Tibial nerve (tissue), 4 donors: Measurements from ENCODE around the gene DISP1. TPM values are rescaled to one million over a fixed set of nuclear protein-coding genes. Genes with fewer than 3 reads are reported as not detected.

Source experiments
- DNase-seq, 2 donors: peaks; one replicate each; pipeline ENCODE4 v3.0.0-alpha.2; 2019; ENCODE audit warnings: low spot score in 2 of 2
- H3K27ac ChIP-seq, 4 donors: fragments of 200-600 bp; sonication (generic) in 3 of 4; one replicate each; pipeline ENCODE4 v1.5.1; 2017 to 2019; ENCODE audit warnings: mild to moderate bottlenecking in 1 of 4
- H3K27me3 ChIP-seq, 2 donors: fragments of 200-600 bp; sonication (generic) in 1 of 2; one replicate each; pipeline versions ENCODE4 v1.5.1 to v1.6.0; 2017 to 2019
- H3K36me3 ChIP-seq, 3 donors: fragments of 200-600 bp; sonication (generic); one replicate each; pipeline ENCODE4 v1.5.1; 2018 to 2019
- H3K4me1 ChIP-seq, 4 donors: fragments of 200-600 bp; sonication (generic) in 3 of 4; one replicate each; pipeline ENCODE4 v1.5.1; 2017 to 2019
- H3K4me3 ChIP-seq, 4 donors: fragments of 200-600 bp; sonication (generic) in 3 of 4; one replicate each; pipeline ENCODE4 v1.5.1; 2017 to 2019; ENCODE audit warnings: mild to moderate bottlenecking in 1 of 4, moderate library complexity in 1 of 4
- H3K9me3 ChIP-seq, 4 donors: fragments of 200-600 bp; sonication (generic) in 3 of 4; one replicate each; pipeline ENCODE4 v1.5.1; 2017 to 2019
- CTCF ChIP-seq, 5 experiments: fragments of 200-600 bp in 3 of 5; fragments of 450-650 bp in 2 of 5; sonication (generic) in 3 of 5; IDR thresholded peaks; one replicate each; pipeline ENCODE4 v1.5.1; 2016 to 2019; ENCODE audit warnings: antibody characterized with exemption in 5 of 5, mild to moderate bottlenecking in 3 of 5, moderate library complexity in 2 of 5
- EP300 ChIP-seq, 2 donors: sonication (generic); formaldehyde crosslinking; IDR thresholded peaks; one replicate each; pipeline ENCODE4 v1.6.1; 2017; ENCODE audit warnings: antibody characterized with exemption in 2 of 2, mild to moderate bottlenecking in 1 of 2
- POLR2A ChIP-seq, 2 donors: fragments of 450-650 bp; IDR thresholded peaks; one replicate each; pipeline ENCODE4 v1.6.1; 2017; ENCODE audit warnings: antibody characterized with exemption in 2 of 2, mild to moderate bottlenecking in 2 of 2, moderate library complexity in 2 of 2
- WGBS, 2 donors: methylation state at CpG; one replicate each; pipeline ENCODE4 v1.1.5; 2018; 5-methylcytosine and 5-hydroxymethylcytosine counted together
- total RNA-seq, 4 donors: library from RNA; depleted of rRNA; stranded (reverse); fragments of >200 nt; gene quantifications; one replicate each; pipeline ENCODE4 v1.1.0, GENCODE V29; 2016

DISP1 gene
- total RNA-seq, 4 donors from 2014 or later, result 10.5 to 16.4 (median 15.7) TPM

- no peak for TF ChIP-seq CTCF (IDR thresholded peaks at IDR 0.05)
- no peak for TF ChIP-seq EP300 (IDR thresholded peaks at IDR 0.05)
- TF ChIP-seq POLR2A (IDR thresholded peaks at IDR 0.05), result no peak
- H3K36me3 ChIP-seq, result peaks cover 0 to 10% (median 0%) of the 10 kb centered on the region in 3 donors
- DNase-seq, result no peak
- H3K27ac ChIP-seq, result no peak overlapping the region
- 79 to 89% methylated on average over 3 of the region's 3 CpGs for WGBS, 2 donors
- no peak overlapping the region for H3K4me3 ChIP-seq
- H3K4me1 ChIP-seq, result no peaks in the 10 kb centered on the region
- no peaks in the 10 kb centered on the region for H3K27me3 ChIP-seq
- H3K9me3 ChIP-seq, result no peaks in the 10 kb centered on the region
Measured at GRCh38 chr1:222852326-222852725, 37.5 kb downstream of the DISP1 start.

- no peak for DNase-seq
- 45 to 63% methylated on average over 3 of the region's 3 CpGs for WGBS, 2 donors
- peaks cover 0 to 10% (median 0%) of the 10 kb centered on the region in 4 donors for H3K4me1 ChIP-seq
Measured at GRCh38 chr1:222861062-222861461, 46.2 kb downstream of the DISP1 start.

More at GRCh38 chr1:222861062-222861461, 46.2 kb downstream of the DISP1 start:
- Histone ChIP-seq H3K4me3 (no peak overlapping the region), H3K36me3 (no peaks in the 10 kb centered on the region), H3K27me3 (no peaks in the 10 kb centered on the region), H3K9me3 (peaks cover 0 to 11% (median 0%) of the 10 kb centered on the region in 4 donors), H3K27ac (no peak overlapping the region)
- no peak for TF ChIP-seq EP300 (IDR thresholded peaks at IDR 0.05)
- TF ChIP-seq CTCF (IDR thresholded peaks at IDR 0.05), result no peak
- no peak for TF ChIP-seq POLR2A (IDR thresholded peaks at IDR 0.05)

Other genes with a start within 250 kb of the DISP1 start
- 10 to 100 TPM in 1 of 4 donors, 1 to 10 TPM in 3; 3.9 to 14.4 (median 8.0) TPM for gene TAF1A, start 225.1 kb upstream of the DISP1 start, total RNA-seq
- 10 to 100 TPM; 30.4 to 91.5 (median 61.0) TPM for gene MIA3, start 196.9 kb upstream of the DISP1 start, total RNA-seq
- 10 to 100 TPM; 67.8 to 90.2 (median 70.1) TPM for gene AIDA, start 102.5 kb upstream of the DISP1 start, total RNA-seq
- gene BROX, start 102.5 kb upstream of the DISP1 start, total RNA-seq, result 10 to 100 TPM; 35.7 to 47.9 (median 41.4) TPM
- 10 to 100 TPM in 1 of 4 donors, 1 to 10 TPM in 1, not detected in 2; 1.0 to 22.7 TPM for gene FAM177B, start 77.8 kb upstream of the DISP1 start, total RNA-seq